Keratinocyte (primary cell): Measurements from ENCODE around the gene HNRNPA2B1. TPM values are rescaled to one million over a fixed set of nuclear protein-coding genes. Genes with fewer than 3 reads are reported as not detected.
A peak's percentile ranks its signal among the peaks of the same experiment; 100 is the strongest.

ENCODE experiments used
- DNase-seq: peaks from one replicate; pipeline ENCODE4 v3.0.0-alpha.2; 2011; ENCODE audit warnings: low read depth, missing footprints, low spot score
- FAIRE-seq: peaks from 2 replicates; lab custom pipeline; 2011; peaks lifted over from hg19 to GRCh38; lab: Jason Lieb, UNC
- H2AFZ ChIP-seq: 2 replicates; pipeline ENCODE4 v1.6.0; 2012; ENCODE audit warnings: low read length, control low read depth, inconsistent platforms; ENCODE audit not compliant: control insufficient read depth
- H3K27ac ChIP-seq: 2 replicates; pipeline ENCODE4 v1.5.1; 2011; ENCODE audit warnings: low read length; ENCODE audit not compliant: control insufficient read depth, insufficient read depth
- H3K27me3 ChIP-seq: 3 replicates; pipeline ENCODE4 v1.6.0; 2011; ENCODE audit warnings: low read length; ENCODE audit not compliant: control insufficient read depth, insufficient read depth; ENCODE audit errors: extremely low read depth
- H3K36me3 ChIP-seq, 2 experiments: 2 replicates in 1 of 2; 3 replicates in 1 of 2; pipeline ENCODE4 v1.5.1; 2011; ENCODE audit warnings: low read length in 2 of 2, mild to moderate bottlenecking in 1 of 2; ENCODE audit not compliant: control insufficient read depth in 2 of 2, insufficient read depth in 2 of 2; ENCODE audit errors: extremely low read depth in 1 of 2
- H3K4me1 ChIP-seq: 3 replicates; pipeline ENCODE4 v1.5.1; 2011; ENCODE audit warnings: low read length; ENCODE audit not compliant: control insufficient read depth, insufficient read depth; ENCODE audit errors: extremely low read depth
- H3K4me2 ChIP-seq: 3 replicates; pipeline ENCODE4 v1.6.0; 2011; ENCODE audit warnings: low read depth, low read length; ENCODE audit not compliant: control insufficient read depth, insufficient read depth; ENCODE audit errors: extremely low read depth
- H3K4me3 ChIP-seq, 3 experiments: fragments of 200-600 bp in 1 of 3; sonication (generic) in 1 of 3; 2 replicates in 2 of 3; 3 replicates in 1 of 3; pipeline ENCODE4 v1.5.1; 2011 to 2016; ENCODE audit warnings: low read length in 3 of 3, mild to moderate bottlenecking in 3 of 3, control low read depth in 2 of 3, inconsistent platforms in 1 of 3, low read depth in 1 of 3, mixed read lengths in 1 of 3, mixed run types in 1 of 3, moderate library complexity in 1 of 3; ENCODE audit not compliant: control insufficient read depth in 2 of 3, insufficient read depth in 2 of 3; ENCODE audit errors: extremely low read depth in 1 of 3
- H3K79me2 ChIP-seq: 2 replicates; pipeline ENCODE4 v1.6.0; 2012; ENCODE audit warnings: low read length; ENCODE audit not compliant: control insufficient read depth, insufficient read depth
- H3K9ac ChIP-seq: 3 replicates; pipeline ENCODE4 v1.6.0; 2011; ENCODE audit warnings: low read length; ENCODE audit not compliant: control insufficient read depth, insufficient read depth; ENCODE audit errors: extremely low read depth
- H3K9me1 ChIP-seq: 3 replicates; pipeline ENCODE4 v1.6.0; 2011; ENCODE audit warnings: low read length; ENCODE audit not compliant: control insufficient read depth, insufficient read depth; ENCODE audit errors: extremely low read depth
- H3K9me3 ChIP-seq: 2 replicates; pipeline ENCODE4 v1.5.1; 2012; ENCODE audit warnings: low read depth, low read length; ENCODE audit not compliant: control insufficient read depth
- H4K20me1 ChIP-seq: 3 replicates; pipeline ENCODE4 v1.6.0; 2011; ENCODE audit warnings: low read length; ENCODE audit not compliant: control insufficient read depth, insufficient read depth; ENCODE audit errors: extremely low read depth
- CTCF ChIP-seq, 3 experiments: IDR thresholded peaks in 1 of 3; conservative IDR thresholded peaks in 1 of 3; optimal IDR thresholded peaks in 1 of 3; 2 replicates in 2 of 3; 3 replicates in 1 of 3; pipeline versions ENCODE3 to v1.5.1; 2011; ENCODE audit warnings: low read length in 3 of 3, mild to moderate bottlenecking in 3 of 3, moderate library complexity in 2 of 3, control low read depth in 1 of 3, inconsistent platforms in 1 of 3; ENCODE audit not compliant: insufficient read depth in 2 of 3; ENCODE audit errors: extremely low read depth in 1 of 3
- EZH2 ChIP-seq: IDR thresholded peaks from one replicate; pipeline ENCODE4 v1.6.1; 2012; ENCODE audit warnings: inconsistent platforms, mild to moderate bottlenecking, low read length, moderate library complexity
- dilution Hi-C: fragments of 300-500 bp; cut with MboI; formaldehyde crosslinking; loops from one replicate; pipeline ENCODE4 v1.7.0; 2020; ENCODE audit warnings: low sequenced_read_pairs; ENCODE audit not compliant: extremely low pct_ligation_motif_present
- polyA plus RNA-seq, 5 experiments: library from polyadenylated mRNA; depleted of rRNA in 3 of 5; stranded (reverse) in 3 of 5; stranded (forward) in 1 of 5; unstranded in 1 of 5; fragments of >200 nt; gene quantifications; 1 replicate in 1 of 5; 2 replicates in 3 of 5; 3 replicates in 1 of 5; pipeline versions ENCODE4 v1.2.1 to v1.2.3, GENCODE V29; 2011 to 2012; ENCODE audit warnings: missing spikeins in 2 of 5, low read depth in 1 of 5, low replicate concordance in 1 of 5

The HNRNPA2B1 gene
- polyA plus RNA-seq, 1 donor (not counting 4 experiments of a cell fraction or from before 2014, with no cell fraction given): 511 TPM

DNA sequence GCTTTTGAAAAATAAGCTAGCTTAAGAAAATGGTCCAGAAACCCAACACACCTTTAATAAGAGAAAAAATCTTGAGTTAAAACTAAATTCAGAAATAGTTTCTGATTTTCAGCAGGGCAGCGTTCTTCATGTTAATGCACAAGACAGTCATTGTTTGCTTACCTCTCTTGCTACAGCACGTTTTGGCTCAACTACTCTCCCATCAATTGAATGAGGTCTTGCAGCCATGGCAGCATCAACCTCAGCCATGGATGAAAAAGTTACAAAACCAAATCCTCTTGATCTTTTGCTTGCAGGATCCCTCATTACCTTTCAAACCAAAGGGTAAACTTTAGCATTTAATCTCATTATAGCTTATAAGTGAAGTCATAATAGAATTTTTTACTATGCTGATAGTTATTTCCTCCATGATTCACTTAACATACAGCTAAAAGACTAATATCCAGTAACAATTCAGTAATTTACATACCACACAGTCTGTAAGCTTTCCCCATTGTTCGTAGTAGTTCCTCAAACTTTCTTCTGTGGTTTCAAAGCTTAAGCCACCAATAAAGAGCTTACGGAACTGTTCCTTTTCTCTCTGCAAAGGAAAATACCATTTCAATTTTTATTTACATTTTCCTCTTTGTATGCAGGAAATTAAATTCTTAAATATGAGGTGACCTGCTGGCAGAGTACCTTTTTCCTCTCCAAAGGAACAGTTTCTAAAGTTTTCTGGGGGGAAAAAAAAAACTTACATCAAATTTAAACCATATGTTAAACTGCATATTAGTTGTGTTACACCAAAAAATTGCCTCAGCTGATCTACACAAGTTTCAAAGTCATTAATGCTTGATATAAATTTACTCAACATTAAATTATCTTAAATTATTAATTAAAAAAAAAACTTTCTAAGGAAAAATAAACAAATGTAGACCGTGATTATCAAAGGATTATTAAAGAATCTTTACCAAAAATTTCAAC is 3.1 kb downstream of the HNRNPA2B1 start:
- peaks cover 89% of the 10 kb centered on the region for H3K79me2 ChIP-seq
- no peaks in the 10 kb centered on the region for H3K9me3 ChIP-seq
- no peaks in the 10 kb centered on the region for H3K9me1 ChIP-seq
- peak overlapping the region; percentile 100 for H3K9ac ChIP-seq
- DNase-seq (no peak), FAIRE-seq (no peak)
- peaks cover 17% of the 10 kb centered on the region for H3K4me1 ChIP-seq
- H2AFZ ChIP-seq: no peak overlapping the region
- peak overlapping the region; percentile 99 for H3K27ac ChIP-seq
- dilution Hi-C loops: no loop called here
- peak overlapping the region; percentile 85 to 100 (median 93) for H3K4me3 ChIP-seq
- peak overlapping the region; percentile 62 for H3K4me2 ChIP-seq
- H3K27me3 ChIP-seq: no peaks in the 10 kb centered on the region
- peaks cover 21 to 54% of the 10 kb centered on the region in 2 experiments for H3K36me3 ChIP-seq
- TF ChIP-seq CTCF (optimal IDR thresholded peaks at IDR 0.05 in 1 of 3, IDR thresholded peaks at IDR 0.05 in 1 of 3, conservative IDR thresholded peaks at IDR 0.05 in 1 of 3; ENCODE audit: extremely low read depth in 1 of 3, insufficient read depth in 2 of 3, low read length in 3 of 3) (no peak), EZH2 (no peak)
- peaks cover 46% of the 10 kb centered on the region for H4K20me1 ChIP-seq

DNA sequence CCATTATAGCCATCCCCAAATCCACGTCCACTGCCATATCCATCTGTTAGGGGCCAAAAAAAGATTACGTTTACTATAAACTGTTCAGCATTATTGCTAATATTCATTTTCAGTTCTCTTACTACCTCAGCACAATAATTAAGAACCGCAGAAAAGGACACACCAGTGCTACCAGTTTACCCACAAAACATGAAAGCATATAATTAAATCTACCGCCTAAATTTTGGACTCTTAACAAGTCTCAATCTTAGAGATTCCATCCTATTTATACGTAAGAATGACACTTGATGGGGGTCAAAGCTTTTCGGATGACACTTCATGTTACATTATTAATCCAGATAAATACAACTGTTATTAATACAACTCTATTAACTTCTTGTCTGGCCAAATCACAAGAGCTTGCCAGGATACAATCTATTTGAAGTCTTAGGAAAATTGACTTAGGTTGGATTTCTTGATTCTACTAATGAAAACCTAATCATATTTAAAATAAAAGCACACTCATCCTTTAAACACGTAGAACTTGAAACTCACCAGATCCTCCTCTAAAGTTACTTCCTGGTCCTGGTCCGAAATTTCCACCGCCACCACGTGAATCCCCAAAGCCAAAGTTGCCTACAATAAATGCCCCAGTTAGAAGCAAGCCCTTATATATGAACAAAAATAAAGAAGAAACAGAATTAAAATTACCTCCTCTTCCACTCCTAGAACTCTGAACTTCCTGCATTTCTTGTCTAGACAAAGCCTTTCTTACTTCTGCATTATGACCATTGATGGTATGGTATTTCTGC is 4.5 kb downstream of the HNRNPA2B1 start:
- DNase-seq (no peak), FAIRE-seq (no peak)
- no peak for TF ChIP-seq CTCF (optimal IDR thresholded peaks at IDR 0.05 in 1 of 3, IDR thresholded peaks at IDR 0.05 in 1 of 3, conservative IDR thresholded peaks at IDR 0.05 in 1 of 3; ENCODE audit: extremely low read depth in 1 of 3, insufficient read depth in 2 of 3, low read length in 3 of 3)
- no peak for TF ChIP-seq EZH2
- H3K9me3 ChIP-seq: no peaks in the 10 kb centered on the region
- H3K4me3 ChIP-seq: peak overlapping the region in 2 of 3 experiments; percentile 85 to 93
- no peaks in the 10 kb centered on the region for H3K27me3 ChIP-seq
- no peaks in the 10 kb centered on the region for H3K9me1 ChIP-seq
- peaks cover 26 to 63% of the 10 kb centered on the region in 2 experiments for H3K36me3 ChIP-seq
- dilution Hi-C loops: no loop called here
- peaks cover 55% of the 10 kb centered on the region for H4K20me1 ChIP-seq
- H3K79me2 ChIP-seq: peaks cover 91% of the 10 kb centered on the region
- H3K4me1 ChIP-seq: peaks cover 17% of the 10 kb centered on the region
- H2AFZ ChIP-seq: no peak overlapping the region
- H3K9ac ChIP-seq: peak overlapping the region; percentile 40
- H3K4me2 ChIP-seq: peak overlapping the region; percentile 62
- H3K27ac ChIP-seq: peak overlapping the region; percentile 28
